Activated naive CD4-positive, alpha-beta T cell treated with anti-CD3 and anti-CD28 coated beads, Interleukin-2, amount 50 U/mL, for 24 hours (primary cell): ENCODE data around the gene ZNF3.

Experiments used
- H3K27ac Mint-ChIP-seq: one replicate; pipeline ENCODE4 v1.8.0; 2021; ENCODE audit warnings: mild to moderate bottlenecking, mixed read lengths
- H3K27me3 Mint-ChIP-seq: one replicate; pipeline ENCODE4 v1.8.0; 2021; ENCODE audit warnings: mixed read lengths
- H3K36me3 Mint-ChIP-seq: one replicate; pipeline ENCODE4 v1.8.0; 2021; ENCODE audit warnings: mixed read lengths
- H3K4me1 Mint-ChIP-seq: one replicate; pipeline ENCODE4 v1.8.0; 2021; ENCODE audit warnings: mixed read lengths
- H3K4me3 Mint-ChIP-seq: one replicate; pipeline ENCODE4 v1.8.0; 2021; ENCODE audit warnings: mild to moderate bottlenecking, mixed read lengths
- H3K9me3 Mint-ChIP-seq: one replicate; pipeline ENCODE4 v1.8.0; 2021; ENCODE audit warnings: mixed read lengths

Gene ZNF3

DNA sequence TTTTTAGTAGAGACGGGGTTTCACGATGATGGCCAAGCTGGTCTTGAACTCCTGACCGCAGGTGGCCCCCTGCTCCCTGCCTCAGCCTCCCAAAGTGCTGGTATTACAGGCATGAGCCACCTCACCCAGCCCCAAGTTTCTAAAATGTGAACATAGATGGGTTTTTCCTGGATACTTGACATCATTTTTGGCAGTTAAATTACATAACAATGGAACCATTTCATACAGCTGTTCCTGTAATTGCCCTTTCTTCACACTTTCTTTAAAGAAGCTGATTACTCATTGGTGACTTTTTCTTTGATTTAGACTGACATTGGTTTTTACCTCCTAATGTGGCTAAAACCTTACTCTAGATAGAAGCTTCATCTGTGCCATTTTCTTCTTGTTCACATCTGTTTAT, 60.2 kb downstream of the ZNF3 start:
- no peak overlapping the region for H3K4me3 Mint-ChIP-seq
- peak overlapping the region; percentile 15 for H3K27ac Mint-ChIP-seq
- H3K27me3 Mint-ChIP-seq = no peaks in the 10 kb centered on the region
- H3K9me3 Mint-ChIP-seq = no peaks in the 10 kb centered on the region
- peaks cover 10% of the 10 kb centered on the region for H3K36me3 Mint-ChIP-seq
- H3K4me1 Mint-ChIP-seq = peaks cover 49% of the 10 kb centered on the region
